ENCODE results near the gene IGFL2.
"Not testable (repeated sequence)": the region's sequence is repeated elsewhere in the genome, so short reads cannot be mapped to it uniquely, and the experiment has no call there.

IGFL2 gene

DNA sequence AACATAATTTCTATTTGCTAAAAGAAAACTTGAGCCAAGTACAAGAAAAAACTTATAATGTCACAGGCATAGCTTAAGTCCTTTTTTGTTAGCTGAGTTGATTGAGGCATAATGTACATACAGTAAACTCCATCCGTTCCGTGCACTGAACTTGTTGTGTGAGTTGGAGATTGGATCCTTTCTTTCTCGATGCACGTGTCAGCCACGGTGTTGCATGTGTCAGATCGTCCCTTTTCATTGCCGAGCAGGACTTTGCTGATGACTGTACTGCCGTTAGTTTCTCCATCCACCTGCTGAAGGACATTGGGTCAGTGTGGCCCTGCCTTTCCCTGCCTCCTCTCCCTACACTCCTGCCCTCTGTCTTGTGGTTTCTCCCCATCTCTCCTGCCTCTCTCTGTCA is 34.4 kb downstream of the IGFL2 start:
- H2AFZ ChIP-seq (ENCODE audit: low read length): no peak overlapping the region
- no peaks in the 10 kb centered on the region for H4K20me1 ChIP-seq (ENCODE audit: insufficient read depth, low read length, poor library complexity, severe bottlenecking)
- H3K36me3 ChIP-seq (ENCODE audit: insufficient read depth, low read length): no peaks in the 10 kb centered on the region
- H3K27me3 ChIP-seq (ENCODE audit: insufficient read depth, low read length, poor library complexity, severe bottlenecking): no peaks in the 10 kb centered on the region
- H3K79me2 ChIP-seq (ENCODE audit: insufficient read depth, low read length): no peaks in the 10 kb centered on the region
- no peak overlapping the region for H3K4me3 ChIP-seq (ENCODE audit: low read length, poor library complexity, severe bottlenecking)
- H3K9me3 ChIP-seq (ENCODE audit: insufficient read depth, low read depth, low read length): no peaks in the 10 kb centered on the region
- no peaks in the 10 kb centered on the region for H3K9me2 ChIP-seq (replicated peaks; ENCODE audit: low read depth, low read length)
- H3K4me1 ChIP-seq (ENCODE audit: insufficient read depth, low read length, poor library complexity, severe bottlenecking): no peaks in the 10 kb centered on the region
- no peak overlapping the region for H3K9ac ChIP-seq (ENCODE audit: low read depth, low read length, poor library complexity, severe bottlenecking)
- H3F3A ChIP-seq (ENCODE audit: low read depth): no peaks in the 10 kb centered on the region
- no peak for TF ChIP-seq EZH2phosphoT487 (IDR thresholded peaks at IDR 0.05; ENCODE audit: borderline replicate concordance)
- TF ChIP-seq, protein P1, sequence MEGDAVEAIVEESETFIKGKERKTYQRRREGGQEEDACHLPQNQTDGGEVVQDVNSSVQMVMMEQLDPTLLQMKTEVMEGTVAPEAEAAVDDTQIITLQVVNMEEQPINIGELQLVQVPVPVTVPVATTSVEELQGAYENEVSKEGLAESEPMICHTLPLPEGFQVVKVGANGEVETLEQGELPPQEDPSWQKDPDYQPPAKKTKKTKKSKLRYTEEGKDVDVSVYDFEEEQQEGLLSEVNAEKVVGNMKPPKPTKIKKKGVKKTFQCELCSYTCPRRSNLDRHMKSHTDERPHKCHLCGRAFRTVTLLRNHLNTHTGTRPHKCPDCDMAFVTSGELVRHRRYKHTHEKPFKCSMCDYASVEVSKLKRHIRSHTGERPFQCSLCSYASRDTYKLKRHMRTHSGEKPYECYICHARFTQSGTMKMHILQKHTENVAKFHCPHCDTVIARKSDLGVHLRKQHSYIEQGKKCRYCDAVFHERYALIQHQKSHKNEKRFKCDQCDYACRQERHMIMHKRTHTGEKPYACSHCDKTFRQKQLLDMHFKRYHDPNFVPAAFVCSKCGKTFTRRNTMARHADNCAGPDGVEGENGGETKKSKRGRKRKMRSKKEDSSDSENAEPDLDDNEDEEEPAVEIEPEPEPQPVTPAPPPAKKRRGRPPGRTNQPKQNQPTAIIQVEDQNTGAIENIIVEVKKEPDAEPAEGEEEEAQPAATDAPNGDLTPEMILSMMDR (conservative IDR thresholded peaks at IDR 0.05; ENCODE audit: low read length): no peak
- no peak overlapping the region for H3K4me2 ChIP-seq (ENCODE audit: low read depth, low read length, poor library complexity, severe bottlenecking)

DNA sequence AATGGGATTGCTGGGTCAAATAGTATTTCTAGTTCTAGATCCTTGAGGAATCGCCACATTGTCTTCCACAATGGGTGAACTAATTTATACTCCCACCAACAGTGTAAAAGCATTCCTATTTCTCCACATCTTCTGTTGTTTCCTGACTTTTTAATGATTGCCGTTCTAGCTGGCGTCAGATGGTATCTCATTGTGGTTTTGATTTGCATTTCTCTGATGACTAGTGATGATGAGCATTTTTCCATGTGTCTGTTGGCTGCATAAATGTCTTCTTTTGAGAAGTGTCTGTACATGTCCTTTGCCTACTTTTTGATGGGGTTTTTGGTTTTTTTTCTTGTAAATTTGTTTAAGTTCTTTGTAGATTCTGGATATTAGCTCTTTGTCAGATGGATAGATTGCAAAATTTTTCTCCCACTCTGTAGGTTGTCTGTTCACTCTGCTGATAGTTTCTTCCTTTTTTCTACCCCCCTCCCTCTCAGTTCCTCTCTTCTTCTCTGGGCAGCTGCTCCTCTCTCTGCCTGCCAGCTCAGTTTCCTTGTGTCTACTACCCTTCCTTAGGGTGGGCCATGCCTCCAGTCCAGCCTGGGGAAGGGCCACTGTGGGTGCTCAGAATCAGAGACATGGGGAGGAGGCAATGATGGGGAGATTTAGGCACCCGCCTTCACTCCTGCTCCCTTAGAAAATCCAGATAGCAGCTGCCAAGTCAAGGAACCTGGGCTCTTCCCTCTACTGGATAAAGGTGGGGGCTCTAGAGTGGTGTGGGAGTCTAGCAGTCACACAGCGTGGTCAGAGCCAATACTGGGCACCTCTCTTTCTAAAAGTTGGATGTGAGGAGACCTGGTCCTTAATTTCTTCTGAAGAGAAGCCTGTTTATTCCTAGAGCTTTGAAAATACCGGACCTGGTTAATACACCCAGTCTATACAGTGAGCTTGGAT is 37.0 kb downstream of the IGFL2 start:
- not testable (repeated sequence) for H3K9me3 ChIP-seq (ENCODE audit: insufficient read depth, low read depth, low read length); H3K9ac ChIP-seq (ENCODE audit: low read depth, low read length, poor library complexity, severe bottlenecking); H3F3A ChIP-seq (ENCODE audit: low read depth); H3K4me3 ChIP-seq (ENCODE audit: low read length, poor library complexity, severe bottlenecking); H3K9me2 ChIP-seq (replicated peaks; ENCODE audit: low read depth, low read length); H2AFZ ChIP-seq (ENCODE audit: low read length); H3K4me1 ChIP-seq (ENCODE audit: insufficient read depth, low read length, poor library complexity, severe bottlenecking); H3K36me3 ChIP-seq (ENCODE audit: insufficient read depth, low read length); H3K79me2 ChIP-seq (ENCODE audit: insufficient read depth, low read length); H3K4me2 ChIP-seq (ENCODE audit: low read depth, low read length, poor library complexity, severe bottlenecking); H3K27me3 ChIP-seq (ENCODE audit: insufficient read depth, low read length, poor library complexity, severe bottlenecking); H4K20me1 ChIP-seq (ENCODE audit: insufficient read depth, low read length, poor library complexity, severe bottlenecking)

DNA sequence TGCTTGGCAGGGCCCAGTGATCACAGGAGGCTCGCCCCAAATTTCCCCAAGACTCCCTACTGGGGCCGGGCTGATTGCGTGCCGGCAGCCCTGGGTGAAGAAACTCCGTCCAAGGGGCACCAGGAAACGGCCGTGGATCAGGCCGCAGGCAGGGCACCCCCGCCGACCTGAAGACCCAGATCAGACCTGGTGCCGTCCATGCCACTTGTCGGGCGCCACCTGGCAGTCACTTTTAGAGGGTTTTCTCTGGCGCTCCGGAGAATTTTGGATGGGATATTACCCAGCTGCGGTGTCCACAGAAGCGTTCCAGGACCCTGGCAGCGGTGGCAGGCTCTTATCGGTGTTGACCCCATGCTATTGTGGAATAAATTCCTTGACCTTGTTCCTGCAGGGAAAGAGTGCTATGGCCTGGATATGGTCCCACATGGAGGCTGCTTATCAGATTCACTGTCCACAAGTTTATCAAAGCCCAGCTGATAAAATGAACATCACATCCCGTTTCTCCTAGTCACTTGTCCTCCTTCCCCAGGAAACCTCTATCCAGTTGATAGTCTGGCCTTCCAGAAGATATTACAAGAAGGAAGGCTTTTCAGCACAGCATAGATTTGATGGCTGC is 38.2 kb downstream of the IGFL2 start:
- H2AFZ ChIP-seq (ENCODE audit: low read length): no peak overlapping the region
- H3K9ac ChIP-seq (ENCODE audit: low read depth, low read length, poor library complexity, severe bottlenecking): no peak overlapping the region
- no peaks in the 10 kb centered on the region for H3K9me3 ChIP-seq (ENCODE audit: insufficient read depth, low read depth, low read length)
- H3K4me1 ChIP-seq (ENCODE audit: insufficient read depth, low read length, poor library complexity, severe bottlenecking): no peaks in the 10 kb centered on the region
- TF ChIP-seq, protein P1 (conservative IDR thresholded peaks at IDR 0.05; ENCODE audit: low read length): no peak
- TF ChIP-seq EZH2phosphoT487 (IDR thresholded peaks at IDR 0.05; ENCODE audit: borderline replicate concordance): no peak
- H3F3A ChIP-seq (ENCODE audit: low read depth): no peaks in the 10 kb centered on the region
- no peaks in the 10 kb centered on the region for H3K27me3 ChIP-seq (ENCODE audit: insufficient read depth, low read length, poor library complexity, severe bottlenecking)
- H3K9me2 ChIP-seq (replicated peaks; ENCODE audit: low read depth, low read length): no peaks in the 10 kb centered on the region
- H3K4me3 ChIP-seq (ENCODE audit: low read length, poor library complexity, severe bottlenecking): no peak overlapping the region
- no peaks in the 10 kb centered on the region for H4K20me1 ChIP-seq (ENCODE audit: insufficient read depth, low read length, poor library complexity, severe bottlenecking)
- no peaks in the 10 kb centered on the region for H3K36me3 ChIP-seq (ENCODE audit: insufficient read depth, low read length)
- H3K4me2 ChIP-seq (ENCODE audit: low read depth, low read length, poor library complexity, severe bottlenecking): no peak overlapping the region
- no peaks in the 10 kb centered on the region for H3K79me2 ChIP-seq (ENCODE audit: insufficient read depth, low read length)
